ENCODE results near the gene ENTREP3. TPM values are rescaled to one million over a fixed set of nuclear protein-coding genes. Genes with fewer than 3 reads are reported as not detected.

Gene ENTREP3, protein sequence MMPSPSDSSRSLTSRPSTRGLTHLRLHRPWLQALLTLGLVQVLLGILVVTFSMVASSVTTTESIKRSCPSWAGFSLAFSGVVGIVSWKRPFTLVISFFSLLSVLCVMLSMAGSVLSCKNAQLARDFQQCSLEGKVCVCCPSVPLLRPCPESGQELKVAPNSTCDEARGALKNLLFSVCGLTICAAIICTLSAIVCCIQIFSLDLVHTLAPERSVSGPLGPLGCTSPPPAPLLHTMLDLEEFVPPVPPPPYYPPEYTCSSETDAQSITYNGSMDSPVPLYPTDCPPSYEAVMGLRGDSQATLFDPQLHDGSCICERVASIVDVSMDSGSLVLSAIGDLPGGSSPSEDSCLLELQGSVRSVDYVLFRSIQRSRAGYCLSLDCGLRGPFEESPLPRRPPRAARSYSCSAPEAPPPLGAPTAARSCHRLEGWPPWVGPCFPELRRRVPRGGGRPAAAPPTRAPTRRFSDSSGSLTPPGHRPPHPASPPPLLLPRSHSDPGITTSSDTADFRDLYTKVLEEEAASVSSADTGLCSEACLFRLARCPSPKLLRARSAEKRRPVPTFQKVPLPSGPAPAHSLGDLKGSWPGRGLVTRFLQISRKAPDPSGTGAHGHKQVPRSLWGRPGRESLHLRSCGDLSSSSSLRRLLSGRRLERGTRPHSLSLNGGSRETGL
- polyA plus RNA-seq (2013, experiment 1 of 2): 48.4 TPM
- 49.3 TPM for polyA plus RNA-seq (2013, experiment 2 of 2)

DNA sequence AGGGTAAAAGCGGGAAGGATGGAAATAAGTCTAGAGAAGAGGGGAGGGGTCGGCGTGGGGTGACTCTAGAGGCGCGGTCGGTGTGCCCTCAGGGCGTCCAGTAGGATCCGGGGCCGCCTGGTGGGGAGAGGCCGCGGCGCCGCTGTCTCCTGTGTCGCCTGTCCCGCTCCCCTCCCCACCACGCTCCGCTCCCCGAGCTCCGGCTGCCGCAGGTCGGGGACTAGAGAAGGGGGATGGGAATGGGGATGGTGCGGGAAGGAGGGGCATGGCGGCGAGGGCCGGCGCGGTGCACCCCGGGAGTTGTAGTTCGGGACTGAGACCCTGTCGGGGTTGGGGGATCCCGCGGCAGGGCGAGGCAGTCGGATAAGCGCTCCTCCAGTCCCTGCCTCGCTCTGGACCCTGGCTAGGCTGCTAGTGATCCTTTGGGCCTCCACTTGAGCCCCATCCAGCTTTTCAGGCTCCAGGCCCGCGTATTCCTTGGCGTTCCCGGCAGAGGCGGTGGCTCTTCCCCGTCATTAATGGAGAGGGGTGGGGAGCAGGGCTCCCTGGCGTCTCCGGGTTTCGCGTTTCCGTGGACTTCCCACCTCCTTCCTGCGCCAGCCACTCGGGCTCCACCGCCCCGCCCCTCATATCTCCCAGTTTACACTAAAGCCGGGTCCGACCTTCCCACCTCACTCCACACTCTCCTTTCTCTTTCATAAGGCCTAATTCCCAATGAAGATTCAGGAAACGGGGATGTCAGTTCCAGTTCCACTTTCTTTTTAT, at the start of gene ENTREP3:
Gene ENTREP3, minus strand, starts transcription at position 241 of the 765 bp plus-strand sequence. CDS start 606 bp downstream, outside the sequence.
- Histone ChIP-seq H3K27me3 (ENCODE audit: control insufficient read depth in 1 of 2, insufficient read depth in 1 of 2, low read length in 2 of 2) (no peaks in the 10 kb centered on the region), H3K79me1 (replicated peaks; ENCODE audit: low read length, poor library complexity, severe bottlenecking) (peaks cover 24% of the 10 kb centered on the region), H3K27ac (ENCODE audit: low read length, poor library complexity, severe bottlenecking) (peak within 1 kb of the TSS; percentile 92), H2BK120ac (ENCODE audit: low read depth, low read length) (peak within 1 kb of the TSS; percentile 62), H4K8ac (ENCODE audit: low read length) (peak within 1 kb of the TSS; percentile 98), H3K9me3 (ENCODE audit: control insufficient read depth, low read length) (no peaks in the 10 kb centered on the region), H3K4ac (ENCODE audit: low read depth in 1 of 2, low read length in 2 of 2) (peak within 1 kb of the TSS; percentile 85 to 94), H3K36me3 (ENCODE audit: control insufficient read depth in 1 of 2, insufficient read depth in 2 of 2, low read depth in 1 of 2, low read length in 2 of 2) (peaks cover 36 to 40% of the 10 kb centered on the region in 2 experiments), H3K23ac (ENCODE audit: low read length in 2 of 2) (peak within 1 kb of the TSS in 1 of 2 experiments; percentile 75), H3K4me1 (ENCODE audit: control insufficient read depth, insufficient read depth, low read depth, low read length) (peaks cover 30% of the 10 kb centered on the region), H3K4me2 (ENCODE audit: low read length, poor library complexity, severe bottlenecking) (peak within 1 kb of the TSS; percentile 66), H2BK12ac (ENCODE audit: low read length in 2 of 2) (peak within 1 kb of the TSS; percentile 72 to 96), H2AK5ac (ENCODE audit: low read length, severe bottlenecking) (peak within 1 kb of the TSS; percentile 8), H2AFZ (ENCODE audit: low read depth, low read length) (peak within 1 kb of the TSS; percentile 65), H2BK15ac (ENCODE audit: low read depth, poor library complexity, severe bottlenecking) (peak within 1 kb of the TSS; percentile 88), H3K9ac (ENCODE audit: low read length) (peak within 1 kb of the TSS; percentile 94), H3K4me3 (ENCODE audit: insufficient read depth in 1 of 2, low read depth in 1 of 2, low read length in 2 of 2) (peak within 1 kb of the TSS; percentile 79 to 95), H3K14ac (ENCODE audit: low read length in 2 of 2) (peak within 1 kb of the TSS in 1 of 2 experiments; percentile 89), H4K91ac (ENCODE audit: low read length) (peak within 1 kb of the TSS; percentile 92), H3K18ac (ENCODE audit: low read depth in 1 of 2, low read length in 2 of 2) (peak within 1 kb of the TSS; percentile 95 to 96), H2BK5ac (ENCODE audit: low read depth, low read length, poor library complexity, severe bottlenecking) (peak within 1 kb of the TSS; percentile 61)
- WGBS: 1% methylated on average over 41 of the region's 54 CpGs
- peak; percentile 88 for DNase-seq

DNA sequence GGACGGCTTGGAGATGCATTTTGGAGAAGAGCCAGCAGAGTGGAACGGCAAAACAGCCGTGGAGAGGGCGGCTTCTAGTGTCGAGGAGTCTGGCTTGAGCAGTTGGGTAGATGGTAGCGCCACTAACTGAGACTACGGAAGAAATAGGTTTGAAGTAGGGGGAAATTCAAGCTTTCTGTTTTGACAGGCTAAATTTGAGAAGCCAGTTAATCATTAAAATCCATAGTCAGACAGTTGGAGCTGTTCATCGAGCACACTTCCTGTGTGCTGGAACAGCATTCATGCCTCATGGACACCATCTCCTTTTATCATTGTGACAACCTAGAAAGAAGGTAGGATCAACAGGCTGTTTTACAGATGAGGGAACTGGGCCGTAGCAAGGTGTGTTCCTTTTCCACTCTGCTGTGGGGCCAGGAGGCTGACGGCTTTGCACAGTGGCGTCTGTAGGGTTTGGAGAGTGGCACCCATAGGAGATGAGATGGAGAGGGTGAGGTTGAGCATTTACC, 49.3 kb upstream of the ENTREP3 start:
- Histone ChIP-seq H3K23ac (ENCODE audit: low read length in 2 of 2) (no peak overlapping the region), H2AFZ (ENCODE audit: low read depth, low read length) (no peak overlapping the region), H3K4me2 (ENCODE audit: low read length, poor library complexity, severe bottlenecking) (peak overlapping the region; percentile 21), H3K18ac (ENCODE audit: low read depth in 1 of 2, low read length in 2 of 2) (no peak overlapping the region), H2BK15ac (ENCODE audit: low read depth, poor library complexity, severe bottlenecking) (no peak overlapping the region), H3K4me3 (ENCODE audit: insufficient read depth in 1 of 2, low read depth in 1 of 2, low read length in 2 of 2) (no peak overlapping the region), H3K36me3 (ENCODE audit: control insufficient read depth in 1 of 2, insufficient read depth in 2 of 2, low read depth in 1 of 2, low read length in 2 of 2) (peaks cover 0 to 3% of the 10 kb centered on the region in 2 experiments), H2BK120ac (ENCODE audit: low read depth, low read length) (no peak overlapping the region), H3K4me1 (ENCODE audit: control insufficient read depth, insufficient read depth, low read depth, low read length) (peaks cover 16% of the 10 kb centered on the region), H3K27ac (ENCODE audit: low read length, poor library complexity, severe bottlenecking) (peak overlapping the region; percentile 62), H3K14ac (ENCODE audit: low read length in 2 of 2) (no peak overlapping the region), H3K4ac (ENCODE audit: low read depth in 1 of 2, low read length in 2 of 2) (no peak overlapping the region), H2BK12ac (ENCODE audit: low read length in 2 of 2) (peak overlapping the region in 1 of 2 experiments; percentile 37), H4K91ac (ENCODE audit: low read length) (no peak overlapping the region), H3K9me3 (ENCODE audit: control insufficient read depth, low read length) (no peaks in the 10 kb centered on the region), H3K27me3 (ENCODE audit: control insufficient read depth in 1 of 2, insufficient read depth in 1 of 2, low read length in 2 of 2) (no peaks in the 10 kb centered on the region), H3K9ac (ENCODE audit: low read length) (no peak overlapping the region), H4K8ac (ENCODE audit: low read length) (no peak overlapping the region), H2BK5ac (ENCODE audit: low read depth, low read length, poor library complexity, severe bottlenecking) (no peak overlapping the region), H3K79me1 (replicated peaks; ENCODE audit: low read length, poor library complexity, severe bottlenecking) (peaks cover 2% of the 10 kb centered on the region), H2AK5ac (ENCODE audit: low read length, severe bottlenecking) (no peak overlapping the region)
- DNase-seq: no peak
- WGBS: 94% methylated on average over 11 of the region's 11 CpGs

DNA sequence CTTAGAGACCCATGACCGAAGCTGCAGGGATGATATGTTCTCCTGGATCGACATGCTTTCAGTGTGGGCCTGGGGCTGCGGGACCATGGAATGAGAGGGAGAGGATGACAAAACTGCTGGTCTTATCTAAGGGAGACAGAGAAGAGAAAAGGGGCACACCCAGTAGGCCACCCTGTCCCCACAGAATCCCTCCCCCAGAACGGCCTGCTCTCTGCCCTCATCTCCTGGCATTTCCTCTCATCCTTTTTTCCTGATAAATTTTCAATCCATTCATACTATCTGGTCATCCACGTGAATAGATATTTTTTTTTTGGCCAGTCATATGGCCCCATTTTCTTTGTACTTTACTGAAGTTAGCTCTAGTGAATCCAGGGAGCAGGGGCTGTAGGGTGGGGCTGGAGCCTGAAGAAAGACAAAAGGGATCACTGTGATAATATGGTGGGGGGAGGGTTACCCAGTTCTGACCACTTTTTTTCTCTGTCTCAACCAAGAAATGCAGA, 46.1 kb upstream of the ENTREP3 start, which contains the start of gene PKLR:
Gene PKLR, minus strand, starts transcription at position 97 of the 500 bp plus-strand sequence. Its CDS starts 43 bp downstream, at position 54.
- Histone ChIP-seq H3K4ac (ENCODE audit: low read depth in 1 of 2, low read length in 2 of 2) (no peak within 1 kb of the TSS), H3K23ac (ENCODE audit: low read length in 2 of 2) (no peak within 1 kb of the TSS), H3K4me3 (ENCODE audit: insufficient read depth in 1 of 2, low read depth in 1 of 2, low read length in 2 of 2) (no peak within 1 kb of the TSS), H3K18ac (ENCODE audit: low read depth in 1 of 2, low read length in 2 of 2) (no peak within 1 kb of the TSS), H2BK120ac (ENCODE audit: low read depth, low read length) (no peak within 1 kb of the TSS), H3K4me1 (ENCODE audit: control insufficient read depth, insufficient read depth, low read depth, low read length) (peaks cover 12% of the 10 kb centered on the region), H3K4me2 (ENCODE audit: low read length, poor library complexity, severe bottlenecking) (no peak within 1 kb of the TSS), H2AFZ (ENCODE audit: low read depth, low read length) (no peak within 1 kb of the TSS), H3K36me3 (ENCODE audit: control insufficient read depth in 1 of 2, insufficient read depth in 2 of 2, low read depth in 1 of 2, low read length in 2 of 2) (peaks cover 0 to 3% of the 10 kb centered on the region in 2 experiments), H3K9ac (ENCODE audit: low read length) (no peak within 1 kb of the TSS), H3K9me3 (ENCODE audit: control insufficient read depth, low read length) (no peaks in the 10 kb centered on the region), H4K8ac (ENCODE audit: low read length) (no peak within 1 kb of the TSS), H3K14ac (ENCODE audit: low read length in 2 of 2) (no peak within 1 kb of the TSS), H2AK5ac (ENCODE audit: low read length, severe bottlenecking) (no peak within 1 kb of the TSS), H2BK15ac (ENCODE audit: low read depth, poor library complexity, severe bottlenecking) (no peak within 1 kb of the TSS), H3K79me1 (replicated peaks; ENCODE audit: low read length, poor library complexity, severe bottlenecking) (peaks cover 2% of the 10 kb centered on the region), H3K27me3 (ENCODE audit: control insufficient read depth in 1 of 2, insufficient read depth in 1 of 2, low read length in 2 of 2) (peaks cover 14 to 15% of the 10 kb centered on the region in 2 experiments), H3K27ac (ENCODE audit: low read length, poor library complexity, severe bottlenecking) (no peak within 1 kb of the TSS), H4K91ac (ENCODE audit: low read length) (no peak within 1 kb of the TSS), H2BK12ac (ENCODE audit: low read length in 2 of 2) (no peak within 1 kb of the TSS), H2BK5ac (ENCODE audit: low read depth, low read length, poor library complexity, severe bottlenecking) (no peak within 1 kb of the TSS)
- 85% methylated on average over 5 of the region's 5 CpGs for WGBS
- DNase-seq: no peak
